ENCODE results near the gene ADSS1.
"Not testable (repeated sequence)": the region's sequence is repeated elsewhere in the genome, so short reads cannot be mapped to it uniquely, and the experiment has no call there.

Gene ADSS1

DNA sequence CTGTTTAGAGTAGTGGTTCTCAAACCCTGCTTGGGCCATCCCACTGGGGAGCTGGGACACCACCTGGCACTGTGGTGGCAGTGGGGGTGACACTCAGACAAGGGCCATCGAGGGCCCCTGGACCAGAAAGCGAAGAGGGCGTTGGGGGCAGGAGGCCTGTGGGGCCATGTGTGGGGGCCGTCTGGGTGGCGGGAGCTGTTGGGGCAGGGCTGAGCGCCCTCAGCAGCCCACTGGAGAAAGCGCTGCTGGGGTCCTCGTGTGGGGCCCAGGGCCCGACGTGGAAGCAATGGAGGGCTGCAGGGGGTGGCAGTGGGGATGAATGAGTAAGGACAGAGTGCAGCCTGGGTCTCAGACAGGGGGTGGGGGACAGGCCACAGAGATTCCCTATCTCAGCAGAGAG lies 5.9 kb upstream of the ADSS1 start:
- no peak for DNase-seq

- DNase-seq, result no peak
These were observed 5.2 kb upstream of the ADSS1 start for GRCh38 chr14:104718871-104719270.

GRCh38 chr14:104719343-104719742 lies 4.7 kb upstream of the ADSS1 start:
- no peak for DNase-seq

DNA sequence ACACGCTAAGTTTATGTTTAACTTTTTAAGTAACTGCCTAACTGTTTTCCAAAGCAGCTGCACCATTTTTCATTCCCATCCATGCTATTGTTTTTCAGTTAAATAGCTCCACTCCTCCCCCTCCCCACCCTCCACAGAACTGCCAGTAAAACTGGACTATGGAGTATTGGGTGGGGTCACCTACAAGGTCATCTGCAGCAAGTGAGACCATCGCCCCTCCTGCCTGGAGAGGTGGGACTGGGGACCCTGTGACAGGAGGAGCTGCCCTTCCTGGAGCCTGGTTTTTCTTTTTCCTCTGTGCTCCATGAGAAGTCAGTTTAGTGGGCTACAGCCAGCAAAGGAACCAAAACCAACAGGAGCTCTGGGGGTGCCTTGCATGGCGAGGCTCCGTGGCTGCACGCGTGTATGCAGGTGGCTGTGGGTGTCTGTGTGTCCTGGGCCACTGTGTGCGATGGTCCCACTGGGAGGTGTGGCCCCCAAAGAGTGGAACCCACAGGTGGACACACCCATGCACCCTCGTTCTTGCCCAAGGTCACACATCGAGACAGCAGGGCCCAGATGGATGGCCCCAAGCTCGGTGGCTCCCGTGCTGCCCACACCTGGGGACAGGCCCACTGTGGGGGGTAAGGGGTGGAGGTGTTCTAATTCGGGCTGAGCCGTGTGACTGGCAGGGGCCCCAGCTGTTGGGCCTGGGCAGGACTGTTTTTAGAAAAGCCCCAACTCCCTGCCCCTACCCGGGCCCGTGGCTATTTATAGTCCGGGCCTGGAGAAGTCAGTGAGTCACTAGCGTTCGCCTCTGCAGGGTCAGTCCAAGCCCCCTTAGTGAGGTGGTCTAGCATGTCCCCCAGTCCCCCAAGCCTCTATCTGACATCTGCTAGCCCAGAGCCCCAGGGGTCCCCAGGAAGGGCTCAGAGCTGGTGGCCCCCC lies 2.3 kb upstream of the ADSS1 start:
- DNase-seq, result no peak

- no peak for DNase-seq
These were observed 935 bp upstream of the ADSS1 start for GRCh38 chr14:104722938-104723650.

GRCh38 chr14:104724407-104724980 lies 465 bp downstream of the ADSS1 start:
- DNase-seq, result no peak

DNA sequence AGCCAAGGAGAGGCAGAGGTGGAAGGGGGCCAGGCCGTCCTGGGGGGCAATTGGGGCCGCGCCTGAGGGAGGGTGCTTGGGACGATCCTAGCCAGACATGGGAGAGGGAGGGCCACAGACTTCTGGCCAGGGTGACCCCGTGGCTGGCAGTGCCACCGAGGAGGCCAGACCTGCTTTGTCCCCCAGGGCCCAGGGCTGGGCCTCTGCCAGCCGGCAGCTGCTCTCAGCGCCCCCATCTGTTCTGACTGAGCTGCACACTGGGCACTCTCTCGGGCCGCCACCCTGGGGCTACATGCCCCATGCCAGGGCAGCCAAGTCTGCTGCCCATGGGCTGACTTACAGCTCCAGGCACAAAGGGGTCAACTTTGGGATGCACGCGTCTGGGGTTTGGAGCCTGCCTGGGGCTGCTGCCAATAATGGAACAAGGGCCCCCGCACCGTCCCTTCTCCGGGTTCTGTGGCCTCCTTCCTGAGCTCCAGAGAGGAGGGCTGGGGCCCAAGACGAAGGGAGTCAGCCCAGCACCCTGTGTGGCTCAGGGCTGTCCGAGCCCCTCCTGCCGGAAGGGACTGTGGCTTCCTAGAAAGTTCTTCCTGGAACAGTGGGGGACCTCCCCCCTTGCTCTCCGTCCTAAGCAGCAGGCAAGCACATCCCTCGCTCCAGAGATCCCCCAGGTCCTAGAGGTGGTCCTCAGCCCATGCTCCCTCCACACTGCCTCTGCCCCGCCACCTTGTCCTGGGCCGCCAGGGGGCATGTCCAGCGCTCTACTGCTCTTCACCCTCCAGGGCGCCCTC lies 1.1 kb downstream of the ADSS1 start:
- DNase-seq, result no peak

- no peak for DNase-seq
These were observed 1.9 kb downstream of the ADSS1 start for GRCh38 chr14:104725772-104726548.

GRCh38 chr14:104726600-104727451 lies 2.8 kb downstream of the ADSS1 start:
- no peak for DNase-seq

DNA sequence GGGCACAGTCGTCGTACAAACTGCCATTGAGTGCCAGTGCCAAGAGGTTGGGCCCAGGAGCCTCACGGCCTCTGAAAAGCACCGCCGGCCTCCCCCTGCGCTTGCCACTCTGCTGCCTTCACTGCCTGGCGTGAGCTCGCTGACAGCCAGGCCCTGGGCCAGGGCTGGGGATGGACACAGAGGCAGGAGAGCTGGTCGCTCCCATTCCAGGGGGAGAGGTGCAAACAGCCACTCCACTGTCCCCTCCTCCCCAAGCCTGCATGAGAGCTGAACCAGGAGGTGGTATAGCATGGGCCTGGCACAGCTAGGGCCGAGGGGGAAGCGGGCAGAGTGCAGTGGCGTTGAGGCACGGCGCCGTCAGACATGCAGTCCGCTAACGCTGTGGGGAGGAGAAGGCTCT lies 4.6 kb downstream of the ADSS1 start:
- no peak for DNase-seq

DNA sequence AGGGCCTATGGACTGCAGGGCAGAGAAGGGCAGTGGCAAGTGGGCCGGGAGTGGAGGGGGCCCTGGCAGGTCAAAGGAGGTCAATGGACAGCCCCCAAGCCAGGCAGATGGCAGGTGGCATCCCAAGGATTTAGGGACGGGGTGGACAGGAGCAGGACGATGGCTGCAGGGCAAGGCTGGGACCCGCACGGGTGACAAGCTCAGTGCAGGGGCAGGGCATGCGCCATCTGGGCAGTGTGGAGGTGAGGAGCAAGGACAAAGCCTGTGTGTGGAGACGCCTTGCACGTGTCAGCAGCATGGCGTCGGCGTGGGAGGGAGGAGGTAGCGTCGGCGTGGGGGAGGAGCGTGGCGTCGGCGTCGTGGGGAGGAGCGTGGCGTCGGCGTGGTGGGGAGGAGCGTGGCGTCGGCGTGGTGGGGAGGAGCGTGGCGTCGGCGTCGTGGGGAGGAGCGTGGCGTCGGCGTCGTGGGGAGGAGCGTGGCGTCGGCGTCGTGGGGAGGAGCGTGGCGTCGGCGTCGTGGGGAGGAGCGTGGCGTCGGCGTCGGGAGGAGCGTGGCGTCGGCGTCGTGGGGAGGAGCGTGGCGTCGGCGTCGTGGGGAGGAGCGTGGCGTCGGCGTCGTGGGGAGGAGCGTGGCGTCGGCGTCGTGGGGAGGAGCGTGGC lies 5.3 kb downstream of the ADSS1 start:
- DNase-seq, result not testable (repeated sequence)

- DNase-seq, result no peak
These were observed 5.8 kb downstream of the ADSS1 start for GRCh38 chr14:104729835-104730181.

GRCh38 chr14:104730487-104730886 lies 6.5 kb downstream of the ADSS1 start:
- DNase-seq, result no peak

- no peak for DNase-seq
These were observed 7.6 kb downstream of the ADSS1 start for GRCh38 chr14:104731320-104732294.

GRCh38 chr14:104732355-104732804 lies 8.4 kb downstream of the ADSS1 start:
- DNase-seq, result no peak

- DNase-seq, result no peak
These were observed 9.1 kb downstream of the ADSS1 start for GRCh38 chr14:104732931-104733681.

GRCh38 chr14:104734051-104734587 lies 10.1 kb downstream of the ADSS1 start:
- DNase-seq, result no peak

DNA sequence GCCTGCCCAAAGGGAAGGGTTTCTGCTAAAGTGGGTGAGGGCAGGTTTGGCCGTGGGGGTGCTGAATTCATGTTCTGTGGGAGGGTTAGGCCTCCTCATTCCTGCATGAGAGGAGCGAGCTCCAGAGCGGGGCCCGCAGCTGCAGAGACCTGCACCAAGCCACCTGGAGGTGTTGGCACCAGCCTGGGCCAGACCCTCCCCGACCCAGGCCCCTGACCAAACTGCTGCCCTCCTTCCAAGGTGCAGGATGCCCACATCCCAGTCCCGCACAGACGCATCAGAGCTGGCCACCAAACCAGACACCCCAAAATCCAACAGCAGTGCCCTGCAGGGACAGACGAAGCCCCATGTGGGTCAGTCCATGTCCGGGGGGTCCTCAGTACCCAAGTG lies 10.6 kb downstream of the ADSS1 start:
- no peak for DNase-seq

Data from NCI-H1048 (cell line).